ENCODE results near the gene DTNB.

The DTNB gene

GRCh38 chr2:25523060-25523459 lies 150.3 kb downstream of the DTNB start:
- Mint-ChIP-seq H3K36me3 (ENCODE audit: low read depth) (no peaks in the 10 kb centered on the region), H3K27ac (peak overlapping the region; percentile 52), H3K4me1 (ENCODE audit: low read depth) (peaks cover 10% of the 10 kb centered on the region), H3K27me3 (ENCODE audit: low read depth) (no peaks in the 10 kb centered on the region), H3K4me3 (no peak overlapping the region), H3K9me3 (no peaks in the 10 kb centered on the region)
- DNase-seq (ENCODE audit: low spot score) = no peak

- Mint-ChIP-seq H3K36me3 (ENCODE audit: low read depth) (no peaks in the 10 kb centered on the region), H3K4me3 (peak overlapping the region; percentile 22), H3K4me1 (ENCODE audit: low read depth) (peaks cover 18% of the 10 kb centered on the region), H3K9me3 (no peaks in the 10 kb centered on the region), H3K27ac (peak overlapping the region; percentile 80), H3K27me3 (ENCODE audit: low read depth) (no peaks in the 10 kb centered on the region)
- peak; percentile 46 for DNase-seq (ENCODE audit: low spot score)
Observed at GRCh38 chr2:25521665-25522387, 151.6 kb downstream of the DTNB start.

GRCh38 chr2:25521126-25521525 lies 152.3 kb downstream of the DTNB start:
- no peak for DNase-seq (ENCODE audit: low spot score)
- H3K4me3 Mint-ChIP-seq = no peak overlapping the region
- H3K27ac Mint-ChIP-seq = no peak overlapping the region
- no peaks in the 10 kb centered on the region for H3K9me3 Mint-ChIP-seq
- H3K4me1 Mint-ChIP-seq (ENCODE audit: low read depth) = peaks cover 18% of the 10 kb centered on the region
- H3K27me3 Mint-ChIP-seq (ENCODE audit: low read depth) = no peaks in the 10 kb centered on the region
- no peaks in the 10 kb centered on the region for H3K36me3 Mint-ChIP-seq (ENCODE audit: low read depth)

GRCh38 chr2:25517701-25518100 lies 155.7 kb downstream of the DTNB start:
- Mint-ChIP-seq H3K27ac (no peak overlapping the region), H3K36me3 (ENCODE audit: low read depth) (peaks cover 1% of the 10 kb centered on the region), H3K27me3 (ENCODE audit: low read depth) (no peaks in the 10 kb centered on the region), H3K4me3 (no peak overlapping the region), H3K9me3 (no peaks in the 10 kb centered on the region), H3K4me1 (ENCODE audit: low read depth) (peaks cover 31% of the 10 kb centered on the region)
- no peak for DNase-seq (ENCODE audit: low spot score)

GRCh38 chr2:25514043-25514637 lies 159.2 kb downstream of the DTNB start:
- Mint-ChIP-seq H3K27me3 (ENCODE audit: low read depth) (no peaks in the 10 kb centered on the region), H3K4me1 (ENCODE audit: low read depth) (peaks cover 24% of the 10 kb centered on the region), H3K4me3 (peak overlapping the region; percentile 38), H3K36me3 (ENCODE audit: low read depth) (peaks cover 1% of the 10 kb centered on the region), H3K27ac (peak overlapping the region; percentile 87), H3K9me3 (no peaks in the 10 kb centered on the region)
- DNase-seq (ENCODE audit: low spot score) = no peak

GRCh38 chr2:25512707-25513106 lies 160.7 kb downstream of the DTNB start:
- Mint-ChIP-seq H3K27ac (peak overlapping the region; percentile 8), H3K9me3 (no peaks in the 10 kb centered on the region), H3K4me3 (no peak overlapping the region), H3K27me3 (ENCODE audit: low read depth) (no peaks in the 10 kb centered on the region), H3K4me1 (ENCODE audit: low read depth) (peaks cover 19% of the 10 kb centered on the region), H3K36me3 (ENCODE audit: low read depth) (peaks cover 1% of the 10 kb centered on the region)
- DNase-seq (ENCODE audit: low spot score) = no peak

GRCh38 chr2:25506226-25506625 lies 167.2 kb downstream of the DTNB start:
- no peaks in the 10 kb centered on the region for H3K27me3 Mint-ChIP-seq (ENCODE audit: low read depth)
- no peak overlapping the region for H3K27ac Mint-ChIP-seq
- H3K36me3 Mint-ChIP-seq (ENCODE audit: low read depth) = no peaks in the 10 kb centered on the region
- H3K4me1 Mint-ChIP-seq (ENCODE audit: low read depth) = no peaks in the 10 kb centered on the region
- DNase-seq (ENCODE audit: low spot score) = no peak
- no peaks in the 10 kb centered on the region for H3K9me3 Mint-ChIP-seq
- H3K4me3 Mint-ChIP-seq = no peak overlapping the region

GRCh38 chr2:25505622-25506021 lies 167.8 kb downstream of the DTNB start:
- H3K9me3 Mint-ChIP-seq = no peaks in the 10 kb centered on the region
- no peak for DNase-seq (ENCODE audit: low spot score)
- no peak overlapping the region for H3K27ac Mint-ChIP-seq
- H3K4me1 Mint-ChIP-seq (ENCODE audit: low read depth) = no peaks in the 10 kb centered on the region
- H3K4me3 Mint-ChIP-seq = no peak overlapping the region
- H3K36me3 Mint-ChIP-seq (ENCODE audit: low read depth) = no peaks in the 10 kb centered on the region
- no peaks in the 10 kb centered on the region for H3K27me3 Mint-ChIP-seq (ENCODE audit: low read depth)

- no peak for DNase-seq (ENCODE audit: low spot score)
- Mint-ChIP-seq H3K9me3 (no peaks in the 10 kb centered on the region), H3K4me1 (ENCODE audit: low read depth) (no peaks in the 10 kb centered on the region), H3K36me3 (ENCODE audit: low read depth) (no peaks in the 10 kb centered on the region), H3K4me3 (no peak overlapping the region), H3K27me3 (ENCODE audit: low read depth) (no peaks in the 10 kb centered on the region), H3K27ac (no peak overlapping the region)
Observed at GRCh38 chr2:25505182-25505581, 168.2 kb downstream of the DTNB start.

- H3K27ac Mint-ChIP-seq = no peak overlapping the region
Observed at GRCh38 chr2:25504266-25504665, 169.1 kb downstream of the DTNB start.

GRCh38 chr2:25499157-25499556 lies 174.2 kb downstream of the DTNB start:
- H3K4me1 Mint-ChIP-seq (ENCODE audit: low read depth) = peaks cover 6% of the 10 kb centered on the region
- H3K36me3 Mint-ChIP-seq (ENCODE audit: low read depth) = peaks cover 2% of the 10 kb centered on the region
- H3K27ac Mint-ChIP-seq = no peak overlapping the region
- no peak overlapping the region for H3K4me3 Mint-ChIP-seq
- no peak for DNase-seq (ENCODE audit: low spot score)
- no peaks in the 10 kb centered on the region for H3K27me3 Mint-ChIP-seq (ENCODE audit: low read depth)
- H3K9me3 Mint-ChIP-seq = no peaks in the 10 kb centered on the region

More at GRCh38 chr2:25504266-25504665, 169.1 kb downstream of the DTNB start:
- Mint-ChIP-seq H3K4me3 (no peak overlapping the region), H3K36me3 (ENCODE audit: low read depth) (no peaks in the 10 kb centered on the region), H3K4me1 (ENCODE audit: low read depth) (no peaks in the 10 kb centered on the region), H3K9me3 (no peaks in the 10 kb centered on the region), H3K27me3 (ENCODE audit: low read depth) (no peaks in the 10 kb centered on the region)
- DNase-seq (ENCODE audit: low spot score) = no peak

GRCh38 chr2:25497918-25498407 lies 175.4 kb downstream of the DTNB start:
- Mint-ChIP-seq H3K36me3 (ENCODE audit: low read depth) (peaks cover 2% of the 10 kb centered on the region), H3K4me3 (no peak overlapping the region), H3K9me3 (no peaks in the 10 kb centered on the region), H3K27me3 (ENCODE audit: low read depth) (no peaks in the 10 kb centered on the region), H3K4me1 (ENCODE audit: low read depth) (peaks cover 6% of the 10 kb centered on the region), H3K27ac (no peak overlapping the region)
- no peak for DNase-seq (ENCODE audit: low spot score)

- H3K9me3 Mint-ChIP-seq = no peaks in the 10 kb centered on the region
- H3K36me3 Mint-ChIP-seq (ENCODE audit: low read depth) = peaks cover 2% of the 10 kb centered on the region
- no peaks in the 10 kb centered on the region for H3K27me3 Mint-ChIP-seq (ENCODE audit: low read depth)
- H3K4me3 Mint-ChIP-seq = no peak overlapping the region
- H3K4me1 Mint-ChIP-seq (ENCODE audit: low read depth) = peaks cover 9% of the 10 kb centered on the region
- H3K27ac Mint-ChIP-seq = no peak overlapping the region
- DNase-seq (ENCODE audit: low spot score) = no peak
Observed at GRCh38 chr2:25497229-25497917, 176.0 kb downstream of the DTNB start.

GRCh38 chr2:25494616-25495015 lies 178.8 kb downstream of the DTNB start:
- no peak overlapping the region for H3K4me3 Mint-ChIP-seq
- DNase-seq (ENCODE audit: low spot score) = no peak
- H3K36me3 Mint-ChIP-seq (ENCODE audit: low read depth) = peaks cover 2% of the 10 kb centered on the region
- H3K27me3 Mint-ChIP-seq (ENCODE audit: low read depth) = no peaks in the 10 kb centered on the region
- peaks cover 15% of the 10 kb centered on the region for H3K4me1 Mint-ChIP-seq (ENCODE audit: low read depth)
- H3K9me3 Mint-ChIP-seq = no peaks in the 10 kb centered on the region
- no peak overlapping the region for H3K27ac Mint-ChIP-seq
